Left renal pelvis (tissue), 4 donors: ENCODE data around the gene ANGPTL8. TPM values are rescaled to one million over a fixed set of nuclear protein-coding genes. Genes with fewer than 3 reads are reported as not detected.

Experiments used
- DNase-seq, 4 donors: peaks; one replicate each; pipeline ENCODE4 v3.0.0-alpha.2; 2013; ENCODE audit warnings: low read depth in 4 of 4, low spot score in 3 of 4
- polyA plus RNA-seq, 4 donors: library from polyadenylated mRNA; unstranded; fragments of 120-200 nt; gene quantifications; one replicate each; pipeline ENCODE4 v1.2.1, GENCODE V29; 2013; ENCODE audit not compliant: insufficient read length in 4 of 4

The ANGPTL8 gene
- polyA plus RNA-seq, 4 donors = 0.32 to 0.56 (median 0.48) TPM

DNA sequence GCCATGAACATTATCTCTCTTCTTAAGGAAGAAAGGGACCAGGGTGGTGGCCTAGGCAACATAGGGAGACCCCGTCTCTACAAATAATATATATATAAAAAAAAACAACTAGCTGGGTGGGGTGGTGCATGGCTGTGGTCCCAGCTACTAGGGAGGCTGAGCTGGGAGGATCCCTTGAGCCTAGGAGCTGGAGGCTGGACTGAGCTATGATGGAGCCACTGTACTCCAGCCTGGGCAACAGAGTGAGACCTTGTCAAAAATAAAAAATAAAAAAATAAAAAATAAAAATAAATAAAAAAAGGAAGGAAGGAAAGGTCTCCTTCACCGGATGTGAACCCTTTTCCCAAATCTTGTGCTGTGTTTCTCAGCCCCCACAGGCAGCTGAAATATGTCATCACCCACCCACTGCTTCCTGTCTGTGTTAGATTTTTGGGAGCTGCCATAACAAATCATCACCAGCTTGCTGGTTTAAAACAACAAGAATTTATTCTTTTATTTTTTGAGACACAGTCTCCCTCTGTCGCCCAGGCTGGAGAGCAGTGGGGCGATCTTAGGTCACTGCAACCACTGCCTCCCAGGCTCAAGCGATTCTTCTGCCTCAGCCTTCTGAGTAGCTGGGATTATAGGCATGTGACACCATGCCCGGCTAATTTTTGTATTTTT lies 47.0 kb downstream of the ANGPTL8 start:
- DNase-seq = no peak

DNA sequence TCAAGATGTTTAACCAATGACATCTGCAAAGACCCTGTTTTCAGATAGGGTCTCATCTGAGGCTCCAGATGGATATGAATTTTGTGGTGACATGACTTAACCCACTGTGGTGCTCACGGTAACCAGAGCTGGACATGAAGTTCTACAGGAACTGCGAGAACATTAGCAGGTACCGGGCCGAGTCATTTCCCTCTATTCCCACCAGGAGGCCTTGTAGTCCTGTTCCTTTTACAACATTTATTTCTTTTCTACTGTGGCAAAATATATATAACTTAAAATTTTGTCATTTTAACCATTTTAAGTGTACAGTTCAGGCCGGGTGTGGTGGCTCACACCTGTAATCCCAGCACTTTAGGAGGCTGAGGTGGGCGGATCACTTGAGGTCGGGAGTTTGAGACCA lies 48.9 kb downstream of the ANGPTL8 start:
- no peak for DNase-seq

DNA sequence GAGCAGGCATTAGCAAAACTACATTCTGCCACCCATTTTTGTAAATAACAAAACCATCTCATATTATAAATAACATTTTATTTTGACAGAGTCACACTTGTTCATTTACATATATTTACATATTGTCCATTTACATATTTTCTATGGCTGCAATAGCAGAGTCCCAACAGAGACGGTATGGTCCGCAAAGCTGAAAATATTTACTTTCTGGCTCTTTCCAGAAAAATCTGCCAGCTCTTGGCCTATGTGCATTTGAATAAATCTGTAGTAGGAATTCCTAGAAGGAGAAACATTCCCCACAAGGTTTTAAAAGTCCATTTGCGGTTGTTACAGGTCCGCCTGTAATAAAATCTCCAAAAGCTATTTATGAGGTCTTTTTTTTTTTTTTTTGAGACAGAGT lies 50.8 kb downstream of the ANGPTL8 start:
- no peak for DNase-seq

DNA sequence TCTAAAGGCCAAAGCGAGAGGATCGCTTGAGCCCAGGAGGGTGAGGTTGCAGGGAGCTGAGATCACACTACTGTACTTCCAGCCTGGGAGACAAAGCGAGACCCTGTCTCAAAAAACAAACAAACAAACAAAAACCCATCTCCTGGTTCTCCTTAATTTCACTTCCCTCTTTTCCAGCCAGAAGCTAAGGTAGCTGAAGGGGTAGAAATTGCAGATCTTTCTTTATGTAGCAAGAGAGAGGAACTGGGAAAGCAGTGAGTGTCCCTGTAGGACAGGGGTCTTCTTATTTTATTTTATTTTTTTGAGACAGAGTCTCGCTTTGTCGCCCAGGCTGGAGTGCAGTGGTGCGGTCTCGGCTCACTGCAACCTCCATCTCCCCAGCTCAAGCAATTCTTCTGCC lies 52.0 kb downstream of the ANGPTL8 start:
- DNase-seq = no peak

Other genes with a start within 250 kb of the ANGPTL8 start
- gene LDLR, start 150.2 kb upstream of the ANGPTL8 start, polyA plus RNA-seq = 10 to 100 TPM; 17.9 to 26.9 (median 25.0) TPM
- gene SPC24, start 83.8 kb upstream of the ANGPTL8 start, polyA plus RNA-seq = 10 to 100 TPM; 15.8 to 20.0 (median 17.9) TPM
- 100 to 1,000 TPM; 110 to 199 (median 130) TPM for gene KANK2, start 42.1 kb upstream of the ANGPTL8 start, polyA plus RNA-seq
- 10 to 100 TPM; 29.6 to 56.0 (median 40.2) TPM for gene DOCK6, start 22.9 kb downstream of the ANGPTL8 start, polyA plus RNA-seq
- gene TSPAN16, start 56.5 kb downstream of the ANGPTL8 start, polyA plus RNA-seq = not detected
- 10 to 100 TPM in 3 of 4 donors, 1 to 10 TPM in 1; 8.6 to 18.4 (median 17.0) TPM for gene RAB3D, start 100.0 kb downstream of the ANGPTL8 start, polyA plus RNA-seq
- gene TMEM205, start 106.6 kb downstream of the ANGPTL8 start, polyA plus RNA-seq = 100 to 1,000 TPM in 3 of 4 donors, 10 to 100 TPM in 1; 64.3 to 142 (median 122) TPM
- 10 to 100 TPM; 19.0 to 43.4 (median 23.4) TPM for gene CCDC159, start 106.9 kb downstream of the ANGPTL8 start, polyA plus RNA-seq
- gene PLPPR2, start 115.8 kb downstream of the ANGPTL8 start, polyA plus RNA-seq = 10 to 100 TPM; 10.5 to 30.4 (median 17.1) TPM
- 1 to 10 TPM; 2.5 to 3.7 (median 3.0) TPM for gene SWSAP1, start 135.0 kb downstream of the ANGPTL8 start, polyA plus RNA-seq
- gene EPOR, start 144.7 kb downstream of the ANGPTL8 start, polyA plus RNA-seq = 10 to 100 TPM in 3 of 4 donors, 1 to 10 TPM in 1; 6.3 to 41.9 (median 20.9) TPM
- gene RGL3, start 179.7 kb downstream of the ANGPTL8 start, polyA plus RNA-seq = 100 to 1,000 TPM in 1 of 4 donors, 10 to 100 TPM in 2, 1 to 10 TPM in 1; 1.7 to 148 (median 71.4) TPM
- 1 to 10 TPM in 3 of 4 donors, under 1 TPM in 1; 0.56 to 2.6 (median 1.5) TPM for gene ODAD3, start 195.5 kb downstream of the ANGPTL8 start, polyA plus RNA-seq
- gene PRKCSH, start 196.0 kb downstream of the ANGPTL8 start, polyA plus RNA-seq = 100 to 1,000 TPM; 306 to 374 (median 342) TPM
- gene ELAVL3, start 241.4 kb downstream of the ANGPTL8 start, polyA plus RNA-seq = under 1 TPM; 0.13 to 0.53 (median 0.22) TPM